WERI-Rb-1 (cell line): ENCODE results near the gene ARID1A.

Experiments
- DNase-seq: peaks from one replicate; pipeline ENCODE4 v3.0.0-alpha.2; 2020
- H3K27ac ChIP-seq: fragments of 250-450 bp; sonication (Bioruptor Pico); 2 replicates; pipeline ENCODE4 v1.5.1; 2020; ENCODE audit warnings: mild to moderate bottlenecking, moderate library complexity
- H3K27me3 ChIP-seq: fragments of 250-450 bp; sonication (Bioruptor Pico); 2 replicates; pipeline ENCODE4 v1.5.1; 2021; ENCODE audit warnings: mild to moderate bottlenecking, low read depth, moderate library complexity; ENCODE audit not compliant: insufficient read depth, severe bottlenecking
- H3K36me3 ChIP-seq: fragments of 250-450 bp; sonication (Bioruptor Pico); 2 replicates; pipeline ENCODE4 v1.5.1; 2020; ENCODE audit warnings: mild to moderate bottlenecking, moderate library complexity
- H3K4me3 ChIP-seq: 2 replicates; pipeline ENCODE4 v1.5.1; 2011; ENCODE audit warnings: low read depth, mild to moderate bottlenecking, control low read depth, low read length
- H3K9me3 ChIP-seq: fragments of 250-450 bp; sonication (Bioruptor Pico); 2 replicates; pipeline ENCODE4 v1.5.1; 2021; ENCODE audit warnings: mild to moderate bottlenecking, moderate library complexity; ENCODE audit not compliant: severe bottlenecking
- TF ChIP-seq, protein P1 (sequence below): IDR thresholded peaks from 2 replicates; pipeline ENCODE4 v1.5.1; 2011; ENCODE audit warnings: low read depth, mild to moderate bottlenecking, control low read depth, inconsistent platforms, low read length

The ARID1A gene

DNA sequence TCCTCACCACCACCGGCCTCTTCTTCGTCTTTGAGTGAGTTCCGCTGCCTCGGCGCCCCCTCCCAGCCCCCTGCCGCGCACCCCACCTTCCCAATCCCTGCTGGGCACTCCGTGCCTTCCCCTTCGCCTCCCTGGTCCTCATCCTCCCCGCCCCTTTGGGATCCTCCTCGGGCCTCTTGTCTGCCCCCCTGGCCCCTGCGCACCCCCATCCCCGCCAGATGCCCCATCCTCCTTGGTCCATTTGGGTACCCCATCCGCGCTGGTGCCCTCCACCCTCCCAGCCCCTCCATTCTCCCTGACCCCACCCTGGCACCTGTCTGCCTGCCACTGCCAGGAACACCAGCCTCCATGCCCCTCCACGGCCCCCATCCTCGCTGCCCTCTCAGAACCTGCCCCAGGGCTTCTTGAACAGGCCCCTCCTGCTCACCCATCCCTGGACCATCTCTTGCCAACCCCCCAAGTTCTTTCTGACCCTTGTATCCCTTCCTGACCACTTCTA is 131.3 kb downstream of the ARID1A start:
- Histone ChIP-seq H3K36me3 (peaks cover 29% of the 10 kb centered on the region), H3K27ac (no peak overlapping the region), H3K27me3 (no peaks in the 10 kb centered on the region), H3K4me3 (peak overlapping the region; percentile 57), H3K9me3 (no peaks in the 10 kb centered on the region)
- TF ChIP-seq, protein P1, sequence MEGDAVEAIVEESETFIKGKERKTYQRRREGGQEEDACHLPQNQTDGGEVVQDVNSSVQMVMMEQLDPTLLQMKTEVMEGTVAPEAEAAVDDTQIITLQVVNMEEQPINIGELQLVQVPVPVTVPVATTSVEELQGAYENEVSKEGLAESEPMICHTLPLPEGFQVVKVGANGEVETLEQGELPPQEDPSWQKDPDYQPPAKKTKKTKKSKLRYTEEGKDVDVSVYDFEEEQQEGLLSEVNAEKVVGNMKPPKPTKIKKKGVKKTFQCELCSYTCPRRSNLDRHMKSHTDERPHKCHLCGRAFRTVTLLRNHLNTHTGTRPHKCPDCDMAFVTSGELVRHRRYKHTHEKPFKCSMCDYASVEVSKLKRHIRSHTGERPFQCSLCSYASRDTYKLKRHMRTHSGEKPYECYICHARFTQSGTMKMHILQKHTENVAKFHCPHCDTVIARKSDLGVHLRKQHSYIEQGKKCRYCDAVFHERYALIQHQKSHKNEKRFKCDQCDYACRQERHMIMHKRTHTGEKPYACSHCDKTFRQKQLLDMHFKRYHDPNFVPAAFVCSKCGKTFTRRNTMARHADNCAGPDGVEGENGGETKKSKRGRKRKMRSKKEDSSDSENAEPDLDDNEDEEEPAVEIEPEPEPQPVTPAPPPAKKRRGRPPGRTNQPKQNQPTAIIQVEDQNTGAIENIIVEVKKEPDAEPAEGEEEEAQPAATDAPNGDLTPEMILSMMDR, result no peak
- DNase-seq, result no peak

DNA sequence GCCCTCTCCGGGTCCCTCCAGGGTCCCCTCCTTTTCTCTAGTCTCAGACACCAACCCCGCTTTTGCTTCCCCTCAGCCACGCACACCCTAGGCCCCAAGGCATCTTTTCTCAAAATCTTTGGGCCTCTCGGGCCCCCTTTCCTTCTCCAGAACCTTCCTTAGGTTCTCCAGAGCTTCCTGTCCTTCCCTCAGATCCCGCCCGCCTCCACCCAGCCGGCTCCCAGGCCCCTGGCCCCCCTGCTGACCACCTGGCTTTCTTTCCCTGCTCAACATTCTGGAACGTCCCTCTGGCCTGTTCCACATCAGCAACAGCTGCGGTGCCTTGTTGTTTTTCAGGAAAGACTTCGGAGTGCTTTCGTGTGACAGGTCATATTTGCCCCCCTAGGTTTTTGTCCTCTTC is 131.8 kb downstream of the ARID1A start:
- H3K27me3 ChIP-seq, result no peaks in the 10 kb centered on the region
- DNase-seq, result no peak
- no peak overlapping the region for H3K27ac ChIP-seq
- TF ChIP-seq, protein P1, result no peak
- H3K9me3 ChIP-seq, result no peaks in the 10 kb centered on the region
- H3K36me3 ChIP-seq, result peaks cover 32% of the 10 kb centered on the region
- H3K4me3 ChIP-seq, result peak overlapping the region; percentile 57

DNA sequence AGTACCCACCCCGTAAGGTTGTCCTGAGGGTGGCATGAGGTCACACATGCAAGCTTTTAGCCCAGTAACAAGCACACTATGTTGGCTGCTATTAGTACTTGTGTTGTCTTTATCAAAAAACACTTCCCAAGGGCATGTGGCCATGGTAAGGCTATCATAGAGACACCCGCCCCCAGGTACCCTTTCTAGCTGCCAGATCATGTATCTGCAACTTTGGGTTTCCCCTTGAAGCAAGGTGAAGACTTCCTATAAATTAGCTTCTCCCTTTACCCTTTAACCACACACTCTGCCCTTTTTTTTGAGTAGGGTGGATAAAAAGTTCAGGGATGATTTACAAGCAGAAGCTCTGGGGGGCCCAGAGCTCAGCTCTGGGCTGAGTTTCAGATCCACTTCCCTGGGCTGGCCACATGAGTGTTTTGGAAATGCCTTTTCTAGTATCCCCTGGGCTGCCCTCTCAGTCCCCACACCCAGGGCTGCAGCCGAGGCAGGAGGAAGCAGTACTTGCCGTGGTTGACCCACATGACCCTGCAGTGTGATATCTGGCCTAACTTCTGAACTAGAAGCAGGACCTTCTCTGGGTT is 132.7 kb downstream of the ARID1A start:
- no peak for DNase-seq
- Histone ChIP-seq H3K27ac (no peak overlapping the region), H3K27me3 (no peaks in the 10 kb centered on the region), H3K36me3 (peaks cover 40% of the 10 kb centered on the region), H3K4me3 (no peak overlapping the region), H3K9me3 (no peaks in the 10 kb centered on the region)
- TF ChIP-seq, protein P1, result no peak

DNA sequence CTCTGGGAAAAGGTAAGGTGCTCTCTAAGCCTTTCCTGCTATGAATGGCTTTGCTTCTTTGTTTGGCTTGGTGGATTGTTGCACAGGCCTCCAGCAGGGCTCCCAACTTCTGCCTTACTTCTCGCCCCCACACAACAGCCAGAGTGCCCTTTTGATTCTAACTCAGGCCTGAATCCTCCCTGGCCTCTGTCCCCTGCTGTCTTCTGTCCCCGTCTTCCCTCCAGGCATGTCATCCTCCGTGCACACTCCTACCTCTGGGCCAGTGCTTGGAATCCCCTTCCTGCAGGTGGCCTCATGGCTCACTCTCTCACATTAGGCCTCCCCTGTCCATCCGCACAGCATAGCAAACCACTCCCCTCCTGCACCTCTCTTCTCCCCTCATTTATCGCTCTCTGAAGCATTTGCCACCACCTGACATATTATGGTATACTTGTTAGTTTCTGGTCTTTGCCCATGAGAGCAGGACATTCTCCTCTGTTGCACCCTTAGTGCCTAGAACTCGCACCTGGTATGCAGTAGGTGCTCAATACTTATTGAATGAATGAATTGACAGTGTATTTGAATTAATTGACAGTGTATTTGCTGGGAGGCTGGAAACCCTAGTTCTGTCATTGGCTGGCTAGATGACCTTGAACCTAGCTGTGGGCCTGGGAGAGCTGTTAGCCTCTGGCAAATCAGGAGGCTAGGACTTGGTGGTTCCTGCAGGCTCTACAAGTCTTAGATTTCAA is 133.5 kb downstream of the ARID1A start:
- no peak for DNase-seq
- H3K27ac ChIP-seq, result no peak overlapping the region
- H3K9me3 ChIP-seq, result no peaks in the 10 kb centered on the region
- TF ChIP-seq, protein P1, result no peak
- no peak overlapping the region for H3K4me3 ChIP-seq
- no peaks in the 10 kb centered on the region for H3K27me3 ChIP-seq
- H3K36me3 ChIP-seq, result peaks cover 42% of the 10 kb centered on the region

DNA sequence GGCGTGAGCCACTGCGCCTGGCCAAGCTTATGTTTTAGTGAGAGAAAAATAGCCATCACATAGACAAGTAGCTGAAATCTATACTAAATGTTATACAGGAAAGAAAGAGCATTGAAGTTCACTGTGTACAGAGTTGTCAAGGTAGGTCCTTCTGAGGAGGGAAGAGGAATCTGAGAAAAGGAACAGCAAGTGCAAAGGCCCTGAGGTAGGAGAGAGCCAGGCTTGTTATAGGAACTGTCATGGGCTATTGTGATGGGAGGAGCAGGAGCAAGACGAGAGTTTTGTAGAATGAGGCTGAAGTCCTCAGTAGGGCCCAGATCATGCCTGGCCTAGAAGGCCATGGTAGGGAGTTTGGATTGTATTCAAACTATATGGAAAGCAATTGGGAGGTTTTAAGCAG is 135.2 kb downstream of the ARID1A start:
- Histone ChIP-seq H3K9me3 (no peaks in the 10 kb centered on the region), H3K27ac (no peak overlapping the region; the same call in 1 of the 2 replicates), H3K27me3 (no peaks in the 10 kb centered on the region), H3K4me3 (no peak overlapping the region), H3K36me3 (peaks cover 56% of the 10 kb centered on the region)
- DNase-seq, result no peak
- TF ChIP-seq, protein P1, result no peak
